GM18505 (cell line): ENCODE results near the gene RPS6KA2.
"Not testable (repeated sequence)": the region's sequence is repeated elsewhere in the genome, so short reads cannot be mapped to it uniquely, and the experiment has no call there.

Experiments used
- ATAC-seq: cut with Tn5 transposase; IDR thresholded peaks from one replicate; pipeline ENCODE4 v1.9.1; 2021; ENCODE audit not compliant: unreplicated experiment
- POLR2A ChIP-seq: IDR thresholded peaks from 4 replicates; pipeline ENCODE4 v1.6.1; 2011; ENCODE audit warnings: borderline replicate concordance; ENCODE audit not compliant: insufficient read depth, insufficient read length; ENCODE audit errors: extremely low read depth

Gene RPS6KA2

GRCh38 chr6:166364456-166364855 is 262.6 kb downstream of the RPS6KA2 start:
- ATAC-seq, result no peak
- TF ChIP-seq POLR2A, result no peak

- not testable (repeated sequence) for ATAC-seq
Observed at GRCh38 chr6:166362427-166362826, 264.6 kb downstream of the RPS6KA2 start.

GRCh38 chr6:166361077-166361429 is 266.0 kb downstream of the RPS6KA2 start:
- no peak for ATAC-seq
- TF ChIP-seq POLR2A, result no peak

GRCh38 chr6:166360243-166361076 is 266.6 kb downstream of the RPS6KA2 start:
- no peak for ATAC-seq
- no peak for TF ChIP-seq POLR2A
